T-cell (primary cell): Measurements from ENCODE around the gene CCDC126. TPM values are rescaled to one million over a fixed set of nuclear protein-coding genes. Genes with fewer than 3 reads are reported as not detected.

Experiments used
- ATAC-seq, 4 experiments: fragments of 200-7000 bp in 3 of 4; fragments of 150-1000 bp in 1 of 4; cut with Tn5 transposase; replicated peaks in 1 of 4; 1 replicate in 3 of 4; 2 replicates in 1 of 4; pipeline ENCODE4 v1.10.0; 2021; ENCODE audit warnings: moderate library complexity in 3 of 4, mild to moderate bottlenecking in 2 of 4, moderate number of reproducible peaks in 1 of 4
- CTCF ChIA-PET, 2 donors: fragments of 300-600 bp; sonication (Branson Sonifier 250); formaldehyde crosslinking; loops; one replicate each; lab custom pipeline; 2022; ENCODE audit warnings: antibody characterized with exemption in 2 of 2; lab: Charles Lee
- POLR2A ChIA-PET, 2 donors: fragments of 300-600 bp; sonication (Branson Sonifier 250); formaldehyde crosslinking; loops; one replicate each; lab custom pipeline; 2022; ENCODE audit warnings: antibody characterized with exemption in 2 of 2; lab: Charles Lee
- DNase-seq, 35 experiments: peaks; one replicate each; pipeline versions ENCODE4 v3.0.0 to v3.0.0-alpha.2; 2013 to 2023
- H3K27ac ChIP-seq: one replicate; pipeline ENCODE4 v1.5.1; 2013; ENCODE audit warnings: low read length
- H3K27me3 ChIP-seq, 2 experiments: replicated peaks in 1 of 2; 1 replicate in 1 of 2; 2 replicates in 1 of 2; pipeline versions ENCODE4 v1.6.1 to v1.7.0; 2013; ENCODE audit warnings: low read length in 1 of 2, mixed read lengths in 1 of 2; ENCODE audit not compliant: control insufficient read depth in 2 of 2, insufficient read depth in 2 of 2; ENCODE audit errors: extremely low read depth in 1 of 2
- H3K36me3 ChIP-seq, 2 donors: 1 replicate in 1 of 2; 2 replicates in 1 of 2; pipeline versions ENCODE4 v1.6.1 to v1.7.0; 2013; ENCODE audit warnings: low read length in 1 of 2; ENCODE audit not compliant: control insufficient read depth in 2 of 2, insufficient read depth in 1 of 2; ENCODE audit errors: extremely low read depth in 1 of 2
- H3K4me1 ChIP-seq, 2 experiments: 1 replicate in 1 of 2; 2 replicates in 1 of 2; pipeline versions ENCODE4 v1.6.1 to v1.7.0; 2013; ENCODE audit warnings: low read length in 2 of 2, mixed read lengths in 1 of 2; ENCODE audit not compliant: insufficient read depth in 2 of 2, control insufficient read depth in 1 of 2; ENCODE audit errors: extremely low read depth in 1 of 2
- H3K4me3 ChIP-seq, 2 donors: 1 replicate in 1 of 2; 2 replicates in 1 of 2; pipeline versions ENCODE4 v1.5.1 to v1.7.0; 2013; ENCODE audit warnings: mild to moderate bottlenecking in 2 of 2, low read length in 1 of 2, moderate library complexity in 1 of 2; ENCODE audit not compliant: control insufficient read depth in 1 of 2; ENCODE audit errors: extremely low read depth in 1 of 2
- H3K9me3 ChIP-seq: 2 replicates; pipeline ENCODE4 v1.7.0; 2013
- H3K27ac Mint-ChIP-seq, 2 donors: one replicate each; pipeline ENCODE4 v1.8.0; 2020 to 2021; ENCODE audit warnings: mild to moderate bottlenecking in 2 of 2, mixed read lengths in 2 of 2
- H3K27me3 Mint-ChIP-seq, 2 donors: one replicate each; pipeline ENCODE4 v1.8.0; 2021 to 2022; ENCODE audit warnings: mixed read lengths in 2 of 2
- H3K36me3 Mint-ChIP-seq: one replicate; pipeline ENCODE4 v1.8.0; 2021; ENCODE audit warnings: mixed read lengths
- H3K4me1 Mint-ChIP-seq, 3 donors: one replicate each; pipeline ENCODE4 v1.8.0; 2020 to 2022; ENCODE audit warnings: mixed read lengths in 3 of 3, mild to moderate bottlenecking in 1 of 3
- H3K4me3 Mint-ChIP-seq, 3 donors: one replicate each; pipeline ENCODE4 v1.8.0; 2020 to 2022; ENCODE audit warnings: mild to moderate bottlenecking in 3 of 3, mixed read lengths in 3 of 3, moderate library complexity in 3 of 3
- H3K9me3 Mint-ChIP-seq, 3 donors: one replicate each; pipeline ENCODE4 v1.8.0; 2020 to 2022; ENCODE audit warnings: mixed read lengths in 3 of 3
- total RNA-seq, 35 experiments: library from RNA in 6 of 35; stranded (reverse) in 6 of 35; fragments of 120-200 nt in 1 of 35; gene quantifications; one replicate each; pipeline versions ENCODE4 v1.2.1 to v1.2.4 and lab custom pipeline; 2013 to 2026

CCDC126 gene
- total RNA-seq, 5 donors from 2014 or later (not counting 1 experiment from before 2014, with no cell fraction given), result 10.4 to 15.6 (median 11.1) TPM

GRCh38 chr7:23693224-23693623 lies 96.0 kb downstream of the CCDC126 start:
- ATAC-seq (no peak), DNase-seq (no peak)
- CTCF ChIA-PET, result interaction anchor here (0.6 to 1.4 kb wide), 4 partner anchors 10 to 1593 kb away, joined by 3 to 4 read pairs (median 4); no protein-coding TSS in a partner anchor
- Mint-ChIP-seq H3K27me3 (no peaks in the 10 kb centered on the region), H3K4me3 (no peak overlapping the region), H3K4me1 (peaks cover 2 to 8% (median 3%) of the 10 kb centered on the region in 3 donors), H3K27ac (no peak overlapping the region), H3K9me3 (no peaks in the 10 kb centered on the region), H3K36me3 (peaks cover 31% of the 10 kb centered on the region)
- Histone ChIP-seq H3K27ac (no peak overlapping the region), H3K9me3 (no peaks in the 10 kb centered on the region), H3K4me1 (peaks cover 0 to 4% of the 10 kb centered on the region in 2 experiments), H3K27me3 (no peaks in the 10 kb centered on the region), H3K36me3 (peaks cover 0 to 6% of the 10 kb centered on the region in 2 donors), H3K4me3 (no peak overlapping the region)
- POLR2A ChIA-PET, result interaction anchor here in 1 of 2 donors (0.6 kb wide), 1 partner anchor 10 kb away, joined by 3 read pairs; no protein-coding TSS in a partner anchor

Other genes starting within 250 kb of the CCDC126 start
- 1 to 10 TPM in 1 of 5 donors, under 1 TPM in 3, not detected in 1; 0.46 to 1.9 (median 0.55) TPM for gene IGF2BP3, start 126.9 kb upstream of the CCDC126 start, total RNA-seq
- gene TRA2A, start 65.4 kb upstream of the CCDC126 start, total RNA-seq, result 100 to 1,000 TPM; 105 to 246 (median 119) TPM
- gene FAM221A, start 82.8 kb downstream of the CCDC126 start, total RNA-seq, result 1 to 10 TPM; 5.3 to 7.8 (median 6.3) TPM
- under 1 TPM; 0.25 to 0.83 (median 0.30) TPM for gene STK31, start 112.8 kb downstream of the CCDC126 start, total RNA-seq